Neural cell (in vitro differentiated cells): ENCODE measurements around the gene NME7.

Experiments used
- CTCF ChIP-seq: fragments of 450-650 bp; IDR thresholded peaks from 2 replicates; pipeline ENCODE4 v1.5.1; 2014; ENCODE audit warnings: antibody characterized with exemption, mild to moderate bottlenecking, moderate library complexity; ENCODE audit not compliant: poor library complexity, severe bottlenecking
- EP300 ChIP-seq: fragments of 450-650 bp; conservative IDR thresholded peaks from 2 replicates; pipeline ENCODE4 v1.6.1; 2014; ENCODE audit warnings: antibody characterized with exemption, mild to moderate bottlenecking, moderate library complexity; ENCODE audit not compliant: poor library complexity, severe bottlenecking
- EZH2 ChIP-seq: fragments of 200-600, 300-800 bp; shearing (Covaris generic), sonication (generic); IDR thresholded peaks from 2 replicates; pipeline ENCODE4 v1.6.1; 2014; ENCODE audit warnings: antibody characterized with exemption, low read length, borderline replicate concordance, mild to moderate bottlenecking; ENCODE audit not compliant: insufficient read depth, poor library complexity, severe bottlenecking
- REST ChIP-seq: IDR thresholded peaks from 2 replicates; pipeline ENCODE4 v1.6.1; 2012; ENCODE audit warnings: borderline replicate concordance

- TF ChIP-seq EZH2: no peak
- no peak for TF ChIP-seq CTCF
- no peak for TF ChIP-seq REST
- no peak for TF ChIP-seq EP300
Measured at GRCh38 chr1:169309178-169310166, 58.1 kb downstream of the NME7 start.
